ENCODE results near the gene FGF12.

Gene FGF12

GRCh38 chr3:192751148-192751547 is 23.8 kb upstream of the FGF12 start:
- no peak overlapping the region for H2BK12ac ChIP-seq (ENCODE audit: low read length in 2 of 2)
- H3K79me1 ChIP-seq (replicated peaks; ENCODE audit: low read length, poor library complexity, severe bottlenecking) = no peaks in the 10 kb centered on the region
- H2AK5ac ChIP-seq (ENCODE audit: low read length, severe bottlenecking) = no peak overlapping the region
- no peak overlapping the region for H2AFZ ChIP-seq (ENCODE audit: low read depth, low read length)
- no peak overlapping the region for H4K8ac ChIP-seq (ENCODE audit: low read length)
- H3K18ac ChIP-seq (ENCODE audit: low read depth in 1 of 2, low read length in 2 of 2) = no peak overlapping the region
- no peak overlapping the region for H3K9ac ChIP-seq (ENCODE audit: low read length)
- H3K4me3 ChIP-seq (ENCODE audit: insufficient read depth in 1 of 2, low read depth in 1 of 2, low read length in 2 of 2) = no peak overlapping the region
- no peak overlapping the region for H2BK120ac ChIP-seq (ENCODE audit: low read depth, low read length)
- no peak overlapping the region for H3K4me2 ChIP-seq (ENCODE audit: low read length, poor library complexity, severe bottlenecking)
- DNase-seq = no peak
- H3K9me3 ChIP-seq (ENCODE audit: control insufficient read depth, low read length) = no peaks in the 10 kb centered on the region
- H3K23ac ChIP-seq (ENCODE audit: low read length in 2 of 2) = no peak overlapping the region
- no peak overlapping the region for H3K14ac ChIP-seq (ENCODE audit: low read length in 2 of 2)
- no peaks in the 10 kb centered on the region for H3K4me1 ChIP-seq (ENCODE audit: control insufficient read depth, insufficient read depth, low read depth, low read length)
- no peak overlapping the region for H3K4ac ChIP-seq (ENCODE audit: low read depth in 1 of 2, low read length in 2 of 2)
- H3K27ac ChIP-seq (ENCODE audit: low read length, poor library complexity, severe bottlenecking) = no peak overlapping the region
- no peaks in the 10 kb centered on the region for H3K27me3 ChIP-seq (ENCODE audit: control insufficient read depth in 1 of 2, insufficient read depth in 1 of 2, low read length in 2 of 2)
- H4K91ac ChIP-seq (ENCODE audit: low read length) = no peak overlapping the region
- 20% methylated on average over 1 of the region's 2 CpGs for WGBS
- no peaks in the 10 kb centered on the region for H3K36me3 ChIP-seq (ENCODE audit: control insufficient read depth in 1 of 2, insufficient read depth in 2 of 2, low read depth in 1 of 2, low read length in 2 of 2)
- H2BK15ac ChIP-seq (ENCODE audit: low read depth, poor library complexity, severe bottlenecking) = no peak overlapping the region
- no peak overlapping the region for H2BK5ac ChIP-seq (ENCODE audit: low read depth, low read length, poor library complexity, severe bottlenecking)

- Histone ChIP-seq H3K9ac (ENCODE audit: low read length) (no peak overlapping the region), H4K8ac (ENCODE audit: low read length) (no peak overlapping the region), H3K18ac (ENCODE audit: low read depth in 1 of 2, low read length in 2 of 2) (no peak overlapping the region), H3K4ac (ENCODE audit: low read depth in 1 of 2, low read length in 2 of 2) (no peak overlapping the region), H2AFZ (ENCODE audit: low read depth, low read length) (no peak overlapping the region), H3K36me3 (ENCODE audit: control insufficient read depth in 1 of 2, insufficient read depth in 2 of 2, low read depth in 1 of 2, low read length in 2 of 2) (no peaks in the 10 kb centered on the region), H2BK120ac (ENCODE audit: low read depth, low read length) (no peak overlapping the region), H2BK5ac (ENCODE audit: low read depth, low read length, poor library complexity, severe bottlenecking) (no peak overlapping the region), H3K4me2 (ENCODE audit: low read length, poor library complexity, severe bottlenecking) (no peak overlapping the region), H2BK15ac (ENCODE audit: low read depth, poor library complexity, severe bottlenecking) (no peak overlapping the region), H3K9me3 (ENCODE audit: control insufficient read depth, low read length) (no peaks in the 10 kb centered on the region), H2BK12ac (ENCODE audit: low read length in 2 of 2) (no peak overlapping the region), H3K4me3 (ENCODE audit: insufficient read depth in 1 of 2, low read depth in 1 of 2, low read length in 2 of 2) (no peak overlapping the region), H3K27me3 (ENCODE audit: control insufficient read depth in 1 of 2, insufficient read depth in 1 of 2, low read length in 2 of 2) (no peaks in the 10 kb centered on the region), H3K4me1 (ENCODE audit: control insufficient read depth, insufficient read depth, low read depth, low read length) (no peaks in the 10 kb centered on the region), H4K91ac (ENCODE audit: low read length) (no peak overlapping the region), H3K27ac (ENCODE audit: low read length, poor library complexity, severe bottlenecking) (no peak overlapping the region), H2AK5ac (ENCODE audit: low read length, severe bottlenecking) (no peak overlapping the region), H3K23ac (ENCODE audit: low read length in 2 of 2) (no peak overlapping the region), H3K14ac (ENCODE audit: low read length in 2 of 2) (no peak overlapping the region), H3K79me1 (replicated peaks; ENCODE audit: low read length, poor library complexity, severe bottlenecking) (no peaks in the 10 kb centered on the region)
- no peak for DNase-seq
- WGBS = 57% methylated on average over 5 of the region's 5 CpGs
These were observed 22.9 kb upstream of the FGF12 start for GRCh38 chr3:192750201-192750600.

- 16% methylated on average over 3 of the region's 3 CpGs for WGBS
- no peak for DNase-seq
These were observed 20.4 kb upstream of the FGF12 start for GRCh38 chr3:192747746-192748145.

GRCh38 chr3:192747145-192747544 is 19.8 kb upstream of the FGF12 start:
- Histone ChIP-seq H3K9me3 (ENCODE audit: control insufficient read depth, low read length) (no peaks in the 10 kb centered on the region), H3K4me2 (ENCODE audit: low read length, poor library complexity, severe bottlenecking) (no peak overlapping the region), H2BK5ac (ENCODE audit: low read depth, low read length, poor library complexity, severe bottlenecking) (no peak overlapping the region), H2AFZ (ENCODE audit: low read depth, low read length) (no peak overlapping the region), H3K27me3 (ENCODE audit: control insufficient read depth in 1 of 2, insufficient read depth in 1 of 2, low read length in 2 of 2) (no peaks in the 10 kb centered on the region), H3K4ac (ENCODE audit: low read depth in 1 of 2, low read length in 2 of 2) (no peak overlapping the region), H3K9ac (ENCODE audit: low read length) (no peak overlapping the region), H3K27ac (ENCODE audit: low read length, poor library complexity, severe bottlenecking) (no peak overlapping the region), H3K4me1 (ENCODE audit: control insufficient read depth, insufficient read depth, low read depth, low read length) (no peaks in the 10 kb centered on the region), H3K23ac (ENCODE audit: low read length in 2 of 2) (no peak overlapping the region), H3K18ac (ENCODE audit: low read depth in 1 of 2, low read length in 2 of 2) (no peak overlapping the region), H4K8ac (ENCODE audit: low read length) (no peak overlapping the region), H2BK15ac (ENCODE audit: low read depth, poor library complexity, severe bottlenecking) (no peak overlapping the region), H3K36me3 (ENCODE audit: control insufficient read depth in 1 of 2, insufficient read depth in 2 of 2, low read depth in 1 of 2, low read length in 2 of 2) (no peaks in the 10 kb centered on the region), H2BK12ac (ENCODE audit: low read length in 2 of 2) (no peak overlapping the region), H3K79me1 (replicated peaks; ENCODE audit: low read length, poor library complexity, severe bottlenecking) (no peaks in the 10 kb centered on the region), H3K4me3 (ENCODE audit: insufficient read depth in 1 of 2, low read depth in 1 of 2, low read length in 2 of 2) (no peak overlapping the region), H2AK5ac (ENCODE audit: low read length, severe bottlenecking) (no peak overlapping the region), H4K91ac (ENCODE audit: low read length) (no peak overlapping the region), H3K14ac (ENCODE audit: low read length in 2 of 2) (no peak overlapping the region), H2BK120ac (ENCODE audit: low read depth, low read length) (no peak overlapping the region)
- DNase-seq = no peak
- WGBS = no CpG with 5 or more reads among the region's 1 CpG

More at GRCh38 chr3:192747746-192748145, 20.4 kb upstream of the FGF12 start:
- Histone ChIP-seq H2BK5ac (ENCODE audit: low read depth, low read length, poor library complexity, severe bottlenecking) (no peak overlapping the region), H2BK15ac (ENCODE audit: low read depth, poor library complexity, severe bottlenecking) (no peak overlapping the region), H2BK12ac (ENCODE audit: low read length in 2 of 2) (no peak overlapping the region), H3K23ac (ENCODE audit: low read length in 2 of 2) (no peak overlapping the region), H3K14ac (ENCODE audit: low read length in 2 of 2) (no peak overlapping the region), H2AK5ac (ENCODE audit: low read length, severe bottlenecking) (no peak overlapping the region), H3K4ac (ENCODE audit: low read depth in 1 of 2, low read length in 2 of 2) (no peak overlapping the region), H3K4me3 (ENCODE audit: insufficient read depth in 1 of 2, low read depth in 1 of 2, low read length in 2 of 2) (no peak overlapping the region), H2AFZ (ENCODE audit: low read depth, low read length) (no peak overlapping the region), H3K79me1 (replicated peaks; ENCODE audit: low read length, poor library complexity, severe bottlenecking) (no peaks in the 10 kb centered on the region), H3K18ac (ENCODE audit: low read depth in 1 of 2, low read length in 2 of 2) (no peak overlapping the region), H3K4me1 (ENCODE audit: control insufficient read depth, insufficient read depth, low read depth, low read length) (no peaks in the 10 kb centered on the region), H3K9me3 (ENCODE audit: control insufficient read depth, low read length) (no peaks in the 10 kb centered on the region), H4K8ac (ENCODE audit: low read length) (no peak overlapping the region), H3K36me3 (ENCODE audit: control insufficient read depth in 1 of 2, insufficient read depth in 2 of 2, low read depth in 1 of 2, low read length in 2 of 2) (no peaks in the 10 kb centered on the region), H3K27me3 (ENCODE audit: control insufficient read depth in 1 of 2, insufficient read depth in 1 of 2, low read length in 2 of 2) (no peaks in the 10 kb centered on the region), H3K9ac (ENCODE audit: low read length) (no peak overlapping the region), H3K4me2 (ENCODE audit: low read length, poor library complexity, severe bottlenecking) (no peak overlapping the region), H4K91ac (ENCODE audit: low read length) (no peak overlapping the region), H2BK120ac (ENCODE audit: low read depth, low read length) (no peak overlapping the region), H3K27ac (ENCODE audit: low read length, poor library complexity, severe bottlenecking) (no peak overlapping the region)
